Heart left ventricle (tissue), 13 donors: ENCODE data around the gene LTBP4.

Experiments used
- CTCF ChIP-seq, 12 donors: fragments of 200-600 bp; sonication (generic) in 4 of 12; IDR thresholded peaks; one replicate each; pipeline versions ENCODE4 v1.5.0 to v1.8.0; 2018 to 2022; ENCODE audit warnings: antibody characterized with exemption in 12 of 12, mild to moderate bottlenecking in 5 of 12
- POLR2A ChIP-seq, 2 donors: fragments of 450-650 bp; IDR thresholded peaks; one replicate each; pipeline ENCODE4 v1.6.1; 2017; ENCODE audit warnings: antibody characterized with exemption in 2 of 2, mild to moderate bottlenecking in 2 of 2, moderate library complexity in 2 of 2
- donor health status: ischemic (EF 13 %, LVEDD 7.1; RV severe dilation, severe dysfunction).
- donor health status: DM: no; HTN: yes; CAD: no.
- donor health status: DM: no; HTN: no; CAD: no.
- donor health status: ischemic (EF 25% LVEDD 6.9; RV normal size, moderate dysfunction).
- donor health status: ischemic (EF 25% LVEDD 5.7; RV mildly dilated, moderate dysfunction).
- donor health status: ischemic (EF 35%, LVEDD 5.7; RV mildly dilated, moderate dysfunction).
- donor health status: nonischemic (EF 11% LVEDD 7.7; RV severe dilation, severe dysfunction).
- donor health status: DM: yes; HTN: yes; CAD: no.
- donor health status: PGD.
- donor health status: ischemic (EF 29% LVEDD 5.4; RV normal size, mild dysfunction).
- donor health status: nonischemic (EF 23%, LVEDD 6.1; RV moderate dilation, normal function).

DNA sequence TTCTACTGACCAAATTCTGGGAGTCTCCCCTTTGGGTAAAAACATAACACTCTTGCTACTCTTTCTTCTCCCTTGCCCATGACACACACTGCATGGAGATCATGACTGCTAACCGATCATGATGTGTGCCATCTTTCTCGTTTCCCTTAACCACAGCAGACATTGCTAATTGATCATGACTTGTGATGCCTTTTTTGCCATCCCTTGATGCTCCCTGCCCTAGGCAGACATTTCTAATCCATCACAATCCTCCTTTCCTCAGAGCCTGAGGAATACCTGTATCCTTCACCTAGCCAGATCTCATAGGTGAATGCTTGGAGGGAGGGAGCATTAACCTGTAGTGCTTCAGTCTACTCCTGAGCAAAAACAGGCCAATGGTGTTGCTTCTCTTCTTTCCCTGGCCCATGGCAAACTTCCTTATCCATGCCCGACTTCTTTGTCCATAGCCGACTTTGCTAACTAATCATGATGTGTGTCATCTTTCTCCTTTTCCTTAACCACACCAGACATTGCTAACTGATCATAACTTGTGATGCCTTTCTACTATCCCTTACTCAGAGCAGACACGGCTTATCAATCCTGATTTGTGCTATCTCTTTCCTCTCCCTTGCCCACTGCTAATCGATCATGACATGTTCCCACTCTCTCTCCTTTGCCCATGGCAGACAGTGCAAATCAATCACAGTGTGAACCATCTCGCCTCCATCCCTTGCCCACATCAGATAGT, 71.6 kb downstream of the LTBP4 start:
- TF ChIP-seq CTCF (IDR thresholded peaks at IDR 0.05), result no peak
- no peak for TF ChIP-seq POLR2A (IDR thresholded peaks at IDR 0.05)
